Activated naive CD4-positive, alpha-beta T cell treated with anti-CD3 and anti-CD28 coated beads for 36 hours (primary cell): ENCODE measurements around the gene KLHL22. TPM values are rescaled to one million over a fixed set of nuclear protein-coding genes. Genes with fewer than 3 reads are reported as not detected.

Experiments
- CTCF ChIA-PET: fragments of 350-600 bp; sonication (Branson Sonifier 250); formaldehyde crosslinking; loops from one replicate; lab custom pipeline; 2021; ENCODE audit warnings: antibody characterized with exemption; lab: Charles Lee
- DNase-seq: peaks from one replicate; pipeline ENCODE4 v3.0.0-alpha.2; 2020
- H3K27ac Mint-ChIP-seq: one replicate; pipeline ENCODE4 v1.8.0; 2021; ENCODE audit warnings: mild to moderate bottlenecking, mixed read lengths
- H3K27me3 Mint-ChIP-seq: one replicate; pipeline ENCODE4 v1.8.0; 2021; ENCODE audit warnings: low read depth, mixed read lengths
- H3K36me3 Mint-ChIP-seq: one replicate; pipeline ENCODE4 v1.8.0; 2021; ENCODE audit warnings: low read depth, mixed read lengths
- H3K4me1 Mint-ChIP-seq: one replicate; pipeline ENCODE4 v1.8.0; 2021; ENCODE audit warnings: low read depth, mixed read lengths
- H3K4me3 Mint-ChIP-seq: one replicate; pipeline ENCODE4 v1.8.0; 2021; ENCODE audit warnings: mild to moderate bottlenecking, moderate library complexity, mixed read lengths
- H3K9me3 Mint-ChIP-seq: one replicate; pipeline ENCODE4 v1.8.0; 2021; ENCODE audit warnings: mixed read lengths
- intact Hi-C: fragments of 100-400 bp; cut with micrococcal nuclease; formaldehyde crosslinking; loops from one replicate; pipeline ENCODE4 v1.15.1; 2023
- total RNA-seq, 2 experiments: library from RNA; stranded (reverse); gene quantifications; one replicate each; pipeline ENCODE4 v1.2.3, GENCODE V29; 2021

KLHL22 gene
- total RNA-seq, 2 experiments from 2014 or later, result 10.1 to 11.7 TPM

GRCh38 chr22:20522134-20523004 is 26.8 kb upstream of the KLHL22 start:
- intact Hi-C loops, result loop anchor here (1.0 kb wide), 1 partner anchor 29 kb away; no protein-coding TSS in a partner anchor
- Mint-ChIP-seq H3K4me1 (peaks cover 78% of the 10 kb centered on the region), H3K27ac (no peak overlapping the region), H3K36me3 (peaks cover 35% of the 10 kb centered on the region), H3K27me3 (no peaks in the 10 kb centered on the region), H3K9me3 (no peaks in the 10 kb centered on the region), H3K4me3 (no peak overlapping the region)
- DNase-seq, result no peak
- CTCF ChIA-PET, result interaction anchor here (2.0 kb wide), 1 partner anchor 43 kb away, joined by 5 read pairs; no protein-coding TSS in a partner anchor

- Mint-ChIP-seq H3K27ac (peak overlapping the region; percentile 20), H3K4me3 (no peak overlapping the region), H3K36me3 (peaks cover 29% of the 10 kb centered on the region), H3K27me3 (no peaks in the 10 kb centered on the region), H3K9me3 (no peaks in the 10 kb centered on the region), H3K4me1 (peaks cover 81% of the 10 kb centered on the region)
- CTCF ChIA-PET, result no interaction called here
- DNase-seq, result peak; percentile 42
- intact Hi-C loops, result no loop called here
Measured at GRCh38 chr22:20520093-20520511, 24.5 kb upstream of the KLHL22 start.

- Mint-ChIP-seq H3K36me3 (peaks cover 29% of the 10 kb centered on the region), H3K27me3 (no peaks in the 10 kb centered on the region), H3K9me3 (no peaks in the 10 kb centered on the region), H3K4me1 (peaks cover 82% of the 10 kb centered on the region), H3K27ac (no peak overlapping the region), H3K4me3 (no peak overlapping the region)
- DNase-seq, result no peak
- CTCF ChIA-PET, result no interaction called here
- intact Hi-C loops, result no loop called here
Measured at GRCh38 chr22:20519558-20519957, 24.0 kb upstream of the KLHL22 start.

GRCh38 chr22:20517841-20518592 is 22.4 kb upstream of the KLHL22 start:
- H3K4me3 Mint-ChIP-seq, result no peak overlapping the region
- H3K27ac Mint-ChIP-seq, result peak overlapping the region; percentile 33
- H3K4me1 Mint-ChIP-seq, result peaks cover 81% of the 10 kb centered on the region
- peaks cover 27% of the 10 kb centered on the region for H3K36me3 Mint-ChIP-seq
- no peaks in the 10 kb centered on the region for H3K9me3 Mint-ChIP-seq
- H3K27me3 Mint-ChIP-seq, result no peaks in the 10 kb centered on the region
- CTCF ChIA-PET, result interaction anchor here (0.7 to 1.2 kb wide), 3 partner anchors 10 to 53 kb away, joined by 3 to 4 read pairs (median 3); partner anchors contain the start of gene MED15
- no peak for DNase-seq
- intact Hi-C loops, result no loop called here

GRCh38 chr22:20517422-20517821 is 21.8 kb upstream of the KLHL22 start:
- DNase-seq, result peak; percentile 43
- peak overlapping the region; percentile 88 for H3K27ac Mint-ChIP-seq
- no peaks in the 10 kb centered on the region for H3K27me3 Mint-ChIP-seq
- H3K4me3 Mint-ChIP-seq, result no peak overlapping the region
- no peaks in the 10 kb centered on the region for H3K9me3 Mint-ChIP-seq
- CTCF ChIA-PET, result interaction anchor here (1.0 to 1.2 kb wide), 2 partner anchors 10 to 51 kb away, joined by 3 read pairs; partner anchors contain the start of gene MED15
- H3K4me1 Mint-ChIP-seq, result peaks cover 75% of the 10 kb centered on the region
- peaks cover 25% of the 10 kb centered on the region for H3K36me3 Mint-ChIP-seq
- intact Hi-C loops, result no loop called here

- Mint-ChIP-seq H3K4me3 (no peak overlapping the region), H3K9me3 (no peaks in the 10 kb centered on the region), H3K27ac (no peak overlapping the region), H3K36me3 (peaks cover 24% of the 10 kb centered on the region), H3K27me3 (no peaks in the 10 kb centered on the region), H3K4me1 (peaks cover 77% of the 10 kb centered on the region)
- DNase-seq, result no peak
- CTCF ChIA-PET, result no interaction called here
- intact Hi-C loops, result no loop called here
Measured at GRCh38 chr22:20516399-20516798, 20.8 kb upstream of the KLHL22 start.

GRCh38 chr22:20514658-20515406 is 19.2 kb upstream of the KLHL22 start:
- H3K36me3 Mint-ChIP-seq, result peaks cover 20% of the 10 kb centered on the region

GRCh38 chr22:20511578-20512229 is 16.1 kb upstream of the KLHL22 start:
- H3K27me3 Mint-ChIP-seq, result no peaks in the 10 kb centered on the region
- intact Hi-C loops, result no loop called here
- H3K36me3 Mint-ChIP-seq, result peaks cover 14% of the 10 kb centered on the region
- CTCF ChIA-PET, result interaction anchor here (0.6 to 4.0 kb wide), 7 partner anchors 21 to 93 kb away, joined by 3 to 15 read pairs (median 3); no protein-coding TSS in a partner anchor
- no peak overlapping the region for H3K4me3 Mint-ChIP-seq
- no peak overlapping the region for H3K27ac Mint-ChIP-seq
- H3K9me3 Mint-ChIP-seq, result no peaks in the 10 kb centered on the region
- peaks cover 71% of the 10 kb centered on the region for H3K4me1 Mint-ChIP-seq
- DNase-seq, result no peak

More at GRCh38 chr22:20514658-20515406, 19.2 kb upstream of the KLHL22 start:
- Mint-ChIP-seq H3K9me3 (no peaks in the 10 kb centered on the region), H3K27ac (peak overlapping the region; percentile 56), H3K27me3 (no peaks in the 10 kb centered on the region), H3K4me1 (peaks cover 83% of the 10 kb centered on the region), H3K4me3 (no peak overlapping the region)
- CTCF ChIA-PET, result interaction anchor here (0.7 to 4.0 kb wide), 5 partner anchors 21 to 54 kb away, joined by 3 to 15 read pairs (median 3); no protein-coding TSS in a partner anchor
- intact Hi-C loops, result no loop called here
- DNase-seq, result no peak

- CTCF ChIA-PET, result interaction anchor here (0.6 to 1.2 kb wide), 4 partner anchors 21 to 92 kb away, joined by 3 to 5 read pairs (median 3); no protein-coding TSS in a partner anchor
- no peak overlapping the region for H3K4me3 Mint-ChIP-seq
- H3K27me3 Mint-ChIP-seq, result no peaks in the 10 kb centered on the region
- H3K36me3 Mint-ChIP-seq, result peaks cover 14% of the 10 kb centered on the region
- H3K27ac Mint-ChIP-seq, result no peak overlapping the region
- DNase-seq, result no peak
- intact Hi-C loops, result no loop called here
- no peaks in the 10 kb centered on the region for H3K9me3 Mint-ChIP-seq
- peaks cover 67% of the 10 kb centered on the region for H3K4me1 Mint-ChIP-seq
Measured at GRCh38 chr22:20510811-20511577, 15.4 kb upstream of the KLHL22 start.

- H3K4me1 Mint-ChIP-seq, result peaks cover 58% of the 10 kb centered on the region
- intact Hi-C loops, result loop anchor here (1.0 to 5.0 kb wide), 5 partner anchors 15 to 655 kb away; partner anchors contain the start of genes DGCR6L, GNB1L and RTL10
- H3K36me3 Mint-ChIP-seq, result peaks cover 14% of the 10 kb centered on the region
- peak overlapping the region; percentile 98 for H3K4me3 Mint-ChIP-seq
- no peaks in the 10 kb centered on the region for H3K9me3 Mint-ChIP-seq
- CTCF ChIA-PET, result interaction anchor here (0.7 to 3.7 kb wide), 5 partner anchors 18 to 62 kb away, joined by 3 to 22 read pairs (median 3); no protein-coding TSS in a partner anchor
- H3K27ac Mint-ChIP-seq, result peak overlapping the region; percentile 98
- H3K27me3 Mint-ChIP-seq, result no peaks in the 10 kb centered on the region
- peak; percentile 87 for DNase-seq
Measured at GRCh38 chr22:20509344-20510047, 13.9 kb upstream of the KLHL22 start.
